Right lung (tissue), 5 donors: ENCODE data around the gene FNDC3B. TPM values are rescaled to one million over a fixed set of nuclear protein-coding genes. Genes with fewer than 3 reads are reported as not detected.

Experiments used
- DNase-seq, 2 donors: peaks; one replicate each; pipeline ENCODE4 v3.0.0-alpha.2; 2013
- polyA plus RNA-seq, 5 donors: library from polyadenylated mRNA; unstranded; fragments of 120-200 nt; gene quantifications; one replicate each; pipeline versions ENCODE4 v1.2.1 to v1.2.3, GENCODE V29; 2013; ENCODE audit warnings: inconsistent platforms in 1 of 5, low replicate concordance in 1 of 5; ENCODE audit not compliant: insufficient read length in 5 of 5, insufficient read depth in 1 of 5

FNDC3B gene
- polyA plus RNA-seq, 5 donors, result 27.6 to 52.1 (median 40.2) TPM

DNA sequence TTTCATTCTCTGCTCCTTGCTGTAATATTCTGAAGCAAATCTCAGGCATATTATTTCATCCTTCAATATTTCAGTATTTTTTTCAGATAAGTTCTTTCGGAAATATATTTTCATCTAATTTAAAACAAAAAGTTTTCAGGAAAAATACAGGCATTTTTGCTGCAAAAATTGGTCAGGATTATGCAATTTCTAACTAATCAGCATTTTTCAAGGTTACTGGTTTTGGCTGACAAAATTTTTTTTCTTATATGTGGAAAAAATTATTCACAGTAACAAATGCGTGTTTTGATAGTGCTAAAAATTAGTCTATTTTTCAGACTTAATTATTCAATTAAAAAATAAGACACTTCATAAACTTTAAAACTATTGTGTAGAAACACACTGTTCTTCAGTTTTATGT is 31.4 kb downstream of the FNDC3B start:
- DNase-seq, result no peak

DNA sequence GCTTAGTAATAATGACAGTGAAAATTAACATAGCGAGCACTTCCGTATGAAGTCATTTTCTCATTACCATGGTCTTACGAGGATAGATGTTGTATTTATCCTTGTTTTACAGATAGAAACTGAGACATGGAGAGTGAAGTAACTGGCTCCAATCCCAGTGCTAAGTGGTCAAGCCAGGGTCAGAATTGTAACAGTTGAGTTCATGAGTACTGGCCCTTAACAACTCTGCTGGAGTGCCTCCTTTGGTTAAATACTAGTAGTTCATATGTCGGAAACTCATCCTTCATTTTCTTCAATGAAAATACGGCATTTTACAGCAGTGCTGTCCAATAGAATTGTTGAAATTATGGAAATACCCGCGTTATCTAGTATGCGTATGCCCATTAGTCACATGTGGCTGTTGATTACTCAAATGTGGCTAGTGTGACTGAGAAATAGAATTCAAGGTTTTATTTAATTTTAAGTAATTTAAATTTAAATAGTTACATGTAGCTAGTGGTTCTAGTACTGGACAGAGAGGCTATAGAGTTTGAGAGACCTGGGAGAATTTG is 32.5 kb downstream of the FNDC3B start:
- DNase-seq, result no peak

DNA sequence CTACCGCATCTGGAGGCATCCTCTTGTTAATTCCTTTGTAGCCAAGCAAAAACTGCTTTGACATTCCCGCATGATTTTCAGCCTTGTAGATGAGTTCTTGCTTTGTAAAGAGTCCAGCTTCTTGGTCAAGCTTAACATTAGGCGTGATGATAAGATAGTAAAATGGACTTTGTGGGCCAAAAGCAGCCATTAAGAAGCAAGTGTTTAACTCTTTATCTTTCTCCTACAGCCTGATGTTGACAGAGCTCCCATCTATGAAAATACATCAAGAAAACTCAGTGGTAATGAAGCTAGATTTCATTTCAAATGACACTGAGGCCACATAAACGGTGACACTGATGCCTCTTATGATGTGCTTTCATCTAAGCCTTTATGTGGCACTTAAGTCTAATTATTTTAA is 33.2 kb downstream of the FNDC3B start:
- no peak for DNase-seq

DNA sequence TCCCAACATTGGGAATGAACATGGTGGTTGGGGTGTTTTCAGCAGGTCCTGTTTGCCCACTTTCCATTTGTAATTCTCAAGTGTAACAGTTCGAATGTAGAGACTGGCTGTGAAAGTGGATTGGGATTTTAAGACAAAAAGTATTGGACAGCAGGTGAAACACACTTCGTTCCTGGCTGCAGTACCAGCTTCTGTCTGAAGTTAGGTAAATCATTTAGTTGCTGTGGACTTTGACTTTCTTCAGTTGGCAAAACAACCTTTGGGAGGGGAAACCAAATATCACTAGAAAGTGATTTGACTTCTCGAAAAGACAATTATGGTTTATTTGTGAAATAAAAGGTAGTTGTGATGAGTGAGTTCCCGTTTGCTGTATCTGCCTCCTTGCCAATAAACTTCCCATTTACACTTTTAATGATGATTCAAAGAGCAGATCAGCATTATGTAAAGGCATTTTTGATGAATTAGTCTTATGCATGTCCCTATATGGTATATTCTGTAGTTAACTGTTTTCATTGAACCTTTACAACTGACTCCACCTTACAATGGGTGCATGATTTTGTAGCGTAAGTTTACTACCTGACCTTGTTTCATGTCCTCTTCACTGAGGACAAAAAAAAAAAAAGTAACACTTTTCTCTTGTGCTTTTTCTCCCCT is 34.0 kb downstream of the FNDC3B start:
- no peak for DNase-seq

DNA sequence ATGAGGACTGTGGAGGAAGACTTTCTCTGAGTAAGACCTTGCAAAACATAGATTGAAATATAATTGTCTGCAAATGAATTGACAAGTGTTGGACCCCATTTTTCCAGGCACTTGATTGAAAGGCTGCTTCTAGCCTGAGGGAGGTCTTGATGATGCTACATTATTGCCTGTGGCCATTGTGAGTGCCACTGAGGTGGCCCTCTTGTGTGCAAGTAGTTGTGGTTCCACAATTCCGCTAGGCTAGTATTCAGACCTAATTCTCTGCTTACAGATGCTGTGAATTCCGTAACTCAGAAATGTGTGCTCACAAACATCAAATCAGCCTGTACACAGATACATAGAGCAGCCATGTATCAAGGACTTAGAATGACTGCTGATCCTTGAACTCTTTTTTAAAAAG is 34.7 kb downstream of the FNDC3B start:
- no peak for DNase-seq

DNA sequence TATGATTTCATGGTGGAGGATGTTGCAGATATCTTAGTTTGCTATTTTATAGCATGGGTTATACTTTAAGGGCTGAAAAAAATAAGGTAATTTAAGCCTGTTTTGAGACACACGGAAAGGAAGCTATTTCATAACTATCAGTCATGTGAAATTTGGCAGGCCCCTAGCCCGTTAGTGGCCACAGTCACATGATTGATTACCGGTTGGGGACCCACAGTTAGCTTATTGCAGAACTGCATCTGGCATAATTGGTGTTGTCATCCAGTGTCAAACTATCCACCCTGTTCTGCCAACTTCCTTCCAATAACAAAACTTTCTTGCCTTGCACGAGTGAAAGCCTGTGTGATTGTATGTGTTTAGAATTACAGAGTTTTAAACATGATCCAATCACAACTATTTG is 35.2 kb downstream of the FNDC3B start:
- DNase-seq, result no peak

DNA sequence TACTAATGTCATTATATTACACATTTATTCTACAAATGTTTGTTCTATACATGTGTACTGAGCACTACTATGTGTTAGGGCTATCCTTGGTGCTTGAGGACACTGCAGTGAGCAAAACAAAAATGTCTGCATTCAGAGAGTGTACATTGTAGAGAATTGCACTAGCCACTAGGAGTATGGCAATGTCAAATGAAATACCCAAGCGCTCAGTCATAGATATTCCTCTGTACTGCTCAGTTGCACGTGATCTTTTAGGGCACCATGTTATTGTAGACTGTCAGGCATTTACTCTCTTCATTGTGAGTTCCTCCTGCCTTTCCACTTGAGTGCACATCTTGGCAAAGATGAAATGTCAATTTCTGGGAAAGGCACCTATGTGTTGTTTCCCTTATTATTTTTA is 36.8 kb downstream of the FNDC3B start:
- no peak for DNase-seq

DNA sequence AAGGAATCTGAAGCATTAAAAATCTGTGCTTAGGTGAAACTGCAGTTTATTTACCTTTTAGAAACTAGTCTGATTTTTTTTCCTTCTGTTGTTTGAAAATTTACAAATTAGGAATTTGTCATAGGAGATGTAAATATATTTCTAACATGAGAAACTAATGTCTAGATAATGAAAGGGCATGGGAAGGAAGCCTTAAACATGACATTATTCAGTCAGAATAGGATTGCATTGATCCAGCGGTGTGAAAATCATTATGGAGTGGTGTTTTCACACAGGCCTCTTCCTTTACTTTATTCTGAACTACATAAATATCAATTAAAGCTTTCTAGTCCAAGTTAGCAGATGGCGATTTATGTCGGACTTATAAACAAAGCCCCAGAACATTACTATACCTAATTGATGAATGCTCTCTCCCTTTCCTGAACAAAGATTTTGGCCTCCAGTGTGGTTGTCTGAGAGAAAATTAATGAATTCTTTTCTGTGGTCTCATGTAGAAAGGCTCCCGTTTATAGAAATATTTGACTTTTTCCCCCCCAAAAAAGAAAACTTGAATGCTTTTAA is 37.9 kb downstream of the FNDC3B start:
- DNase-seq, result no peak

DNA sequence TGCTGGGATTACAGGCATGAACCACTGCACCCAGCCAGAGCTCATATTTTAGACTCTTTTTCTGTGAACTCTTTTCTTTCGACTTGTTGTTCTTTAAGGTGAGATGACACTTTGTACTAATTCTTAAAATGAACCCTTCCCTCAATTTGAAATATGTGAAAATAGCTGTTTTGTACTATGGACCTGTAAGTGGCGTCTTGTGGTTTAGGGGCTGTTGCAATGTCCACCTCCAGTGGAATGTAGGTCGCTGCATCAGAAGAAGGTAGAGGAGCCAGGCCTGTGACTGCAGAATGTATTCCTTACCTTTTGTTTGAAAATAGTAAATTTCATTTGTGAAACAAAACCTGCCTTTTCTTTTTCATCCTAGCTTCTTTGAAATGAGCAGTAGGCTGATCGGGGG is 38.9 kb downstream of the FNDC3B start:
- no peak for DNase-seq

DNA sequence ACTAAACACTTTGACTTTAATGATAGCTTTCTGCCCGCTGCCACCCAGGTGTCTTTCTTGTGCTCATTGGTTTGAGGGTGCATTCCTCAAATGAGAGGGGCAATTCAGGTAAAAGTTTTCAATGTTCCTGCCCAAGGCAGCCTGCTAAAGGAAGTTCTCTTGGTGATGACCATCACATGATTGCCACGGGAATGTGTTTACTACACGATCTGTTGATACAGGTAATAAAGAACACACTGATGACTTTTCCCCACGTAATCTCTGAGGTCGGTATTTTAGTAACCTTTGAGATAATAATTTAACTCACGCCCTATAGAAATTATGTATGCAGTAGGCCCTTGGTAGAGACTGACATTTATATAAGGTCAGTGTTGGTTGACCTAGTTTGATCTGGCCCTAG is 39.3 kb downstream of the FNDC3B start:
- DNase-seq, result no peak

DNA sequence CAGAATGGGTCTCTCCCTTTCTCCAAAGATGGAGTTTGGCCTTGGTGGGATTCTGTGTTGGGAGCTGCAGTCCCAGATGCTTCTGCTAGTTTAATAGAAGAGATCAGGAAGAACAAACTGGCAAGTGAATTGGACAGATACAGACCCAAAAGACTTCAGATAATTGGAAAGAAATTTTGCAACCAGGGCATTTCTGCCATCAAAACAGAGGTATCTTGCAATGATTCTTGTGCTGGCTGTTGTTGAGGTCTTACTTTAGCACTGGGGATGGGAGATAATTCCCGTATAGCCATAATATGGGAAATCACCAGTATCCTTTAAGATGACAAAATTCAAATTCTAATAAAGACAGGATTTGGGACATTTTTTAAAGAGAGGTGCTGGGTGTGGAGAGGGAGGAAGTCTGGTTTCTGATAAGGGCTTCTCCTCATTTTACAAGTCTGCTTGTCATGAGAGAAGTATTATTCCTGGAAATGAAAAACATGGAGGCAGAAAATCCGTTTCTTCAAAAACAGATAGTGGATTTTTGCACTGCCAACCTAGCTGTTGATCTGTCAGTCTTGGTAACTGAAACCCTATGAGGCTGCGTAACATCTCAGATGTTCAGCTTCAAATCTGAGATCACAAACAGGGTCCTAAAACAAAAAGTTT is 40.1 kb downstream of the FNDC3B start:
- DNase-seq, result no peak

DNA sequence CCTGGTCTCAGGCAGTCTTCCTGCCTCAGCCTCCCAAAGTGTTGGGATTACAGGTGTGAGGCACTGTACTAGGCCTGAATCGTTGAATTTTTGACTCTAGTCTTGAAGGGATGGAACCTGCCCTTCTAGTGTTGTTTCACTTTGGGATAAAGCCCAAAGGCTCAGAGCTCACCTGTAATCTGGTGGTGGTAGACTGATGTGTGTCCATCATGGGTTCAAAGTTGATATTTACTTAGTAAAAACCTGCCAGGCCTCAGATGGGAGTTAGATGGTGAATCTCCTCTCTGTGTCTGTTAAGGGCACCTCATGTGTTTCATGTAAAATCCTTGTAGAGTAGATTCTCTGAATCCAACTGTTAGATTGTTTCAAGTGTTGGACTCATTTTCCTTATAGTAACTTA is 41.1 kb downstream of the FNDC3B start:
- DNase-seq, result no peak

DNA sequence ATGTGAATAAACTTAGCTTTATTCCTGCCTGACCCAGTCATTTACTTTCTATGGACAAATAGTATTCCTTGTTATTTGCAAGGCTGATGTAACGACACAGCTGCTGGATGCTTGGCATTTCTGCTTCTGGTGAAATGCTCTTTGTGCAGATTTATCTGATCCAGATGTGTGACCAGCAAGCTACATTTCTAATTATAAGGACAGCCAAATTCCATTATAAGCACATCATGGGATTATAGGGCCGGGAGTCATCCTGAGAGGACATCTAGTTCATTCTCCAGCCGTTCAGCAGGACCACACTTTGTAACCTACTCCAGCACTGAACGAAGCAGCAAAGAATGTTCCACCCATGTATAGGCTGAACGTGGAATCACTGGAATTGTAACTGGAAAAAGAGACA is 42.9 kb downstream of the FNDC3B start:
- peak in 1 of 2 donors; percentile 31 for DNase-seq

DNA sequence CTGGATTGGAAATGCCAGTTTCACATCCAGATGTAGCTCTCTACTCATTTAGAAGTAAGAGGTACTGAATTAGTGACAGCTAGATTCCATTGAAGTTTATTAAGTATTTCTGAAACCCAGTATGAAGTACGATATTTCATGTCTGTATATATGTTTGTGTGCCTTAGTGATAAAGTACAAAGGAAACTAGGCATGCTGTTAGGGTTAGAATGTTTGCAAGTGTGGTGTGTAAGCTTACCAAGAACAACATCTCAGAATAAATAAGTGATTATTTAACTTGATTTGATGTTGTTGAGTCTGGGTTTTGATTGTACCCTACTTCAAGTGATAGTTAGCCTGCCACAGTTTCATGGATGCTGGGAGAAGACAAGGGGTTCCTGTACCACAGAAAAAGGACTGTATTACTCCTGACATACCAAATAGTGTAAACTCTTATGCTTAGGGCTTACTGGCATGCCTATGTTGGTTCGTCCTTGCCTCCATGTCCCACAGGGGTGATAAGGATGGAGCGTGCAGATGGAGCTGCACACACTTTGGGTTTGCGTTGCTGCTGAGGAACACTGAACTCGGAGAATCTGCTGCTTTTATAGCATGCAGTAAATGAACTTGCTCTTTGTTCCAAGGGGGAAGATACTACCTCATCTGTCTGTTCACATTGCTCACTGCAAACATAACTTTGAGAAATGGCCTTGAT is 43.6 kb downstream of the FNDC3B start:
- DNase-seq, result no peak

DNA sequence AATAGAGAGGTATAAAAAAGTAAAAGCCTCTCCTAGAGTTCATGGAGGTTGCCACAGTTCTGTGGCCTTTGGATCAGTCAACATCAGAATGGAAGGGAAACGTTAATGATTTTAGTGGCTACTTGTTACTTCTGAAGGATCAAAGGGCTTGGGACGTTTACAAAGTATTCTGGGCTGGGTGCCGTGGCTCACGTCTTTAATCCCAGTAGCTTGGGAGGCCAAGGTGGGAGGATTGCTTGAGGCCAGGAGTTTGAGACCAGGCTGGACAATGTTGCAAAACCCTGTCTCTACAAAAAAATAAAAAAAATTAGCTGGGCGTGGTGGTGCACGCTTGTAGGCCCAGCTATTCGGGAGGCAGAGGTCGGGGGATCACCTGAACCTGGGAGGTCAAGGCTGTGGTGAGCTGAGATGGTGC is 44.6 kb downstream of the FNDC3B start:
- no peak for DNase-seq

DNA sequence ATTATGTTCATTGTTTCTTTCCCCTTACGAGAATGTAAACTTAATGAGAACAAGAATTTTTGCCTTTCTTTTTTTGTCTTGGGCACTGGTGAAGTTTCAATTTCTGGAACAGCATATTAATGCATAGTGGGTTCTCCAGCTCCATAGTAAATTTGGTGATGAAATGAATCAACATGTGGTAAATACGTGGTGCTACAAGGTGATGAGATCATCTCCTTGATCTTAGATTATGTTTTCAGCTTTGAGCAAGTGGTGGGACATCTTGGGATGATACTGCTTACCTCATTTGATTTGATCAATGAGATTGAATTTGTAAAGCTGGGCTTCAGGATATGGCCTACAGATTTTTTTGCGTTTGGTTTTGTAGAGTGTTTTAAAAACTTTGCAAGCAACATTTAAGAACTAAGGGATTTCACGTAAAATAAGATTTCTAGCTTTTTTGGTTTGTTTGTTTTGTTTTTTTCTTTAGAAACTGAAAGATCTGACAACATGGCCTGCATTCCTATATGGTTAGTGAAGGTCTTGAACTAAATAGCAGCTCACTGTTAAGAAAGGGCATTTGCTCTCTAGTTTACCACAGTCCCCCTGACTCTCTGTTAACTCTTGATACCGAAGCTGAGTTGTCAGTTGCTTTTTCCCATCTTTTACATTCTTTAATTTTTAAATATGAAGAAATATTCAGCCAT is 45.6 kb downstream of the FNDC3B start:
- DNase-seq, result no peak

DNA sequence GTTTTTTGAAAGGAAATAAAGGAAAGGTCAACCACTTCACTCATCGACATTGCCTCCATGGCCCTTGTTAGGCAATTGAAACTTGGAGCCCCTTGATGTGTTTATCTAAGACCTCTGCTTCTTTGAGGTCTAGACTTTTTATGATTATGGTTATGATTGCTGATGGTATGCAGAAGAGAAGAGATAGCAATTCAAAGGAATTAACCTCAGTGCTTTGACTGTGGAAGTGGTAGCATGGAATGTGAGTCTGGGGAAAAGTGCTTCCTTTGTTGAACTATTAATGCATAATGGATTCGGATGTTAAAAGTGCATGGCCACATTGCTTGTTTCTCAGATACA is 46.1 kb downstream of the FNDC3B start:
- no peak for DNase-seq

DNA sequence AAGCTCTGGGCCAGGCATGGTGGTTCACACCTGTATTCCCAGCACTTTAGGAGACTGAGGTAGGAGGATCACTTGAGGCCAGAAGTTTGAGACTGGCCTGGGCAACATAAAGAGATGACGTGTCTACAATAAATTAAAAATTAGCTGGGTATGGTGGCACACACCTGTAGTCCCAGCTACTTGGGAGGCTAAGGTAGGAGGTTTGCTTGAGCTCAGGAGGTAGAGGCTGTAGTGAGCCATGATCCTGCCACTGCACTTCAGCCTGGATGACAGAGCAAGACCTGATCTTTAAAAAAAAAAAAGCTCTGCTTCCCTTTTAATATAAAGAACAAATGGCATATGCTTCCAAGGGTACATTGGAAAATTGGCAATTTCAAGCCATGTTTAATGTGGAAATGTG is 46.7 kb downstream of the FNDC3B start:
- DNase-seq, result no peak

DNA sequence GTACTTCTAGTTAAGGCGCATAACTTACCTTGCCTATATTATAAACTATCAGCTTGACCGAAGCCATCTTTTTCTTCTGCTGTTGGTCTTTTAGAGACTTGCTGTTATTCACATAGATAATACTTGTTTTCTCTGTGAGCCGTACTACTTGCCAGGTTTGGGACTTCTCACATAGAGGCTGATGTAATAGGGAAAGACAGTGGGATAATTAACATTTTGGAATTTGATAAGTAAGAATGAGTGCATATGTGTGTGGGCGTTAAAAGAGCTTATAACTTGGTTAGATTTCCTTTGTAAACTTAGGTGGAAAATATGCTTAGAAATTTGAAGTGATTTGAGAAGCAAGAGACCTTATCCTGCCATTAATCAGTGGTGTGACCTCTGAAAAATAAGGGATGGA is 47.8 kb downstream of the FNDC3B start:
- DNase-seq, result no peak

DNA sequence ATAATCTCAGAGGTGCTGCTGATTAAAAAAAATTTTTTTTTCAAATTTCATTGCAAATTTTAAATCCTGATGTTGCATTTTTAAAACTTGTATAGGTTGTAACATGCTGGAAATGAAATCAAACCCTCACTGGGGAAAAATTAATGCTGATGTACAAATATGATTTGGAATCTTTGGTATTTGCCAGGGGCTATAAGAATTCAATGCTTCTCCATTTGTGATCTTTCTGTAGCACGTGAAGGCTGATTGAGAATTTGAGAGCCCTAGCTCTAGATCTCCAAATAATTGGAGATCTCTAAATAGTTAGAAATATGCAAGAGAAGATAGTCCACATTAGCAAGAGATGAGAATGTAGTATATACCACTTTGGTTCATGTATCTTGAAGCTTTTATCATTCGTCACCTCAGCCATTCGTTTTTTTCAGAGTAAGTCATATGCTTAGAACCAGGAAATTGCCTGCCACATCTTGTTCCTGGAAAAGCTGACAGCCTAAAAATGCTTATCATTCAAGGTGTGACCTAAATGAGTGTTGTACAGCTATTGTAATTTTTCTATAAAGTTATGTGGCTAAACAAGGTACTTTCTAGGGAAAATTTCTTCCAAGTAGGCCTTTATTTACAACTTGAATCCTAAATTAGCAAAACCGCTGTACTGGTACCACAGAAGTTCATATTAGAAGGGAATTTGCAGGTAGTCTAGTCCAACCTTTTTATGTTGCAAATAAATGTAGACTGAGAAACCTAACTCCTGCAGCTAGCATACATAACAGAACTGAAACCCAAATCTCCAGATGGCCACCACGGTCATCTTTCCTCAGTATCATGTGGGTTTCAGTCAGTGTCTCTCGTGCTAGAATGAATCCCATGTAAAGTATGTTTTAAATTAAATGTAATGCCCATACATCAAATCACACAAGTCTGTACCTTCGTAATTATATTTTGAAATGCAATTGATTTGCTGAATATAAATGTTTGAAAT is 48.5 kb downstream of the FNDC3B start:
- no peak for DNase-seq

DNA sequence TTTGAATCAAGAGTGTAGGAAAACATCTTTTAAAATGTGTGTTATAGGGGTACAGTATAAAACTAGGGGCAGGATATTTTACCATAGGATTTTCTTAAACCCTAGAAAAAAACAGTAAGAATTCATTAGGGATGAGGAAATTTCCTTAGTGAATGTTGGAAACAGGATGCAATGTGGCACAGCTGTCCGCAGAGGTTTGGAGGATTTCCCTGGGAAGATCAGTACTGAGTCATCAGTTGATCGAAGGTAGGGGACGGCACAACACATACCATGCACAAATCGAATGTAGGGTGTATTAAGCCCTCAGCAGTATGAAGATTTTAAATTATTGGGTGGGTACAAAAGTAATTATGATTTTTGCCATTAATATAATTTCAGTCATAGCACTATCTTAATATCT is 49.9 kb downstream of the FNDC3B start:
- no peak for DNase-seq
